Pancreas (tissue), 10 donors: ENCODE results near the gene SND1. TPM values are rescaled to one million over a fixed set of nuclear protein-coding genes. Genes with fewer than 3 reads are reported as not detected.
"Not testable (repeated sequence)": the region's sequence is repeated elsewhere in the genome, so short reads cannot be mapped to it uniquely, and the experiment has no call there.

Source experiments
- ATAC-seq, 4 donors: fragments of 200-7000 bp; cut with Tn5 transposase; one replicate each; pipeline versions ENCODE4 v1.8.0 to v1.9.1; 2020; ENCODE audit warnings: mild to moderate bottlenecking in 4 of 4, moderate library complexity in 4 of 4
- DNase-seq, 6 donors: peaks; one replicate each; pipeline ENCODE4 v3.0.0-alpha.2; 2020
- FAIRE-seq: peaks from 2 replicates; lab custom pipeline; 2012; peaks lifted over from hg19 to GRCh38; lab: Jason Lieb, UNC
- H3K27ac ChIP-seq, 4 donors: fragments of 200-600 bp; sonication (generic); 1 replicate in 3 of 4; 2 replicates in 1 of 4; pipeline versions ENCODE4 v1.5.0 to v1.8.0; 2020
- H3K27me3 ChIP-seq, 4 donors: fragments of 200-600 bp; one replicate each; pipeline ENCODE4 v1.8.0; 2021
- H3K36me3 ChIP-seq, 3 donors: fragments of 200-600 bp; sonication (generic) in 1 of 3; one replicate each; pipeline versions ENCODE4 v1.5.0 to v1.8.0; 2020 to 2021
- H3K4me1 ChIP-seq, 3 donors: fragments of 200-600 bp; one replicate each; pipeline ENCODE4 v1.8.0; 2021
- H3K4me3 ChIP-seq, 4 donors: fragments of 200-600 bp; sonication (generic) in 2 of 4; one replicate each; pipeline versions ENCODE4 v1.5.0 to v1.8.0; 2020 to 2021
- H3K9me3 ChIP-seq, 4 donors: fragments of 200-600 bp; one replicate each; pipeline ENCODE4 v1.8.0; 2021
- CTCF ChIP-seq, 4 donors: fragments of 200-600 bp; sonication (generic) in 3 of 4; IDR thresholded peaks; one replicate each; pipeline versions ENCODE4 v1.5.0 to v1.8.0; 2021; ENCODE audit warnings: antibody characterized with exemption in 4 of 4
- WGBS, 2 donors: extraction: QIAGEN DNeasy Blood & Tissue Kit; methylation state at CpG; one replicate each; pipeline ENCODE4 v1.1.7; 2013; 5-methylcytosine and 5-hydroxymethylcytosine counted together
- intact Hi-C, 3 donors: fragments of 100-400 bp; cut with DNase I; formaldehyde crosslinking; loops; one replicate each; pipeline versions ENCODE4 v1.11.1 to v1.14.2; 2022
- polyA plus RNA-seq, 2 donors: library from polyadenylated mRNA; stranded (reverse); fragments of 200-250 nt; gene quantifications; one replicate each; pipeline ENCODE4 v1.2.3, GENCODE V29; 2013
- total RNA-seq, 6 donors: library from RNA; stranded (reverse); fragmentation: NEBNext Ultra II Directional in 4 of 6; extraction: Animal tissue kit (Norgen Biotek cat#: 25700) in 4 of 6; gene quantifications; one replicate each; pipeline versions ENCODE4 v1.2.1 to v1.2.4, GENCODE V29; 2021 to 2023
- donor health status: healthy with polysubstance abuse.
- donor health status: DM: no; HTN: no; CAD: no; lungs with moderate emphysema.
- donor health status: DM: no; HTN: no; CAD: no.
- donor health status: control.
- donor health status: control.
- donor health status: Bipolar disorder and iron deficiency.
- donor health status: DM: yes; HTN: yes; CAD: no.
- donor health status: DM: no; HTN: no; CAD: no.
- donor health status: DM: no; HTN: no; CAD: no.
- donor health status: DM: yes; HTN: yes; CAD: no.

SND1 gene
- total and polyA plus RNA-seq, 8 donors = 84.1 to 308 (median 225) TPM

GRCh38 chr7:128106821-128107220 lies 454.8 kb downstream of the SND1 start:
- FAIRE-seq (no peak), DNase-seq (no peak), ATAC-seq (no peak)
- intact Hi-C loops = no loop called here
- 15 to 37% methylated on average over 1 of the region's 1 CpG for WGBS, 2 donors
- Histone ChIP-seq H3K9me3 (no peaks in the 10 kb centered on the region), H3K36me3 (no peaks in the 10 kb centered on the region), H3K27me3 (no peaks in the 10 kb centered on the region), H3K4me1 (peaks cover 0 to 9% (median 5%) of the 10 kb centered on the region in 3 donors), H3K4me3 (no peak overlapping the region), H3K27ac (no peak overlapping the region)
- no peak for TF ChIP-seq CTCF (IDR thresholded peaks at IDR 0.05)

- H3K36me3 ChIP-seq, H3K4me1 ChIP-seq, ATAC-seq, FAIRE-seq, H3K27ac ChIP-seq, H3K4me3 ChIP-seq, intact Hi-C loops, H3K9me3 ChIP-seq, DNase-seq, H3K27me3 ChIP-seq: not testable (repeated sequence)
- 63 to 75% methylated on average over 3 to 12 of the region's 12 CpGs for WGBS, 2 donors
These were observed 455.5 kb downstream of the SND1 start for GRCh38 chr7:128107516-128107915.

- Histone ChIP-seq H3K36me3 (no peaks in the 10 kb centered on the region), H3K27me3 (no peaks in the 10 kb centered on the region), H3K27ac (no peak overlapping the region), H3K4me3 (no peak overlapping the region), H3K4me1 (peaks cover 0 to 9% (median 5%) of the 10 kb centered on the region in 3 donors), H3K9me3 (no peaks in the 10 kb centered on the region)
- TF ChIP-seq CTCF (IDR thresholded peaks at IDR 0.05) = no peak
- DNase-seq (no peak), ATAC-seq (no peak), FAIRE-seq (no peak)
- 70% methylated on average over 6 to 7 of the region's 7 CpGs for WGBS, 2 donors
- intact Hi-C loops = no loop called here
These were observed 456.1 kb downstream of the SND1 start for GRCh38 chr7:128108129-128108528.

GRCh38 chr7:128108641-128109423 lies 456.8 kb downstream of the SND1 start:
- TF ChIP-seq CTCF (IDR thresholded peaks at IDR 0.05) = no peak
- Histone ChIP-seq H3K4me1 (peaks cover 0 to 2% (median 0%) of the 10 kb centered on the region in 3 donors), H3K27ac (no peak overlapping the region), H3K36me3 (no peaks in the 10 kb centered on the region), H3K27me3 (no peaks in the 10 kb centered on the region), H3K9me3 (no peaks in the 10 kb centered on the region), H3K4me3 (no peak overlapping the region)
- FAIRE-seq = no peak
- intact Hi-C loops = no loop called here
- ATAC-seq = peak in 2 of 4 donors; percentile 34 to 60
- no peak for DNase-seq
- 49 to 61% methylated on average over 11 of the region's 11 CpGs for WGBS, 2 donors

GRCh38 chr7:128109424-128109969 lies 457.5 kb downstream of the SND1 start:
- not testable (repeated sequence) for H3K4me3 ChIP-seq

More at GRCh38 chr7:128109424-128109969, 457.5 kb downstream of the SND1 start:
- H3K9me3 ChIP-seq, H3K4me1 ChIP-seq, H3K36me3 ChIP-seq, intact Hi-C loops, ATAC-seq, DNase-seq, H3K27ac ChIP-seq, FAIRE-seq, H3K27me3 ChIP-seq: not testable (repeated sequence)
- 81 to 87% methylated on average over 12 of the region's 12 CpGs for WGBS, 2 donors
